HFF-Myc (cell line): ENCODE results near the gene EIF4E.

Experiments used
- DNase-seq: peaks from one replicate; pipeline ENCODE4 v3.0.0-alpha.2; 2011; ENCODE audit warnings: low read depth; ENCODE audit errors: extremely low read depth
- H3K4me3 ChIP-seq: replicated peaks from 2 replicates; pipeline ENCODE4 v1.5.1; 2011; ENCODE audit warnings: low read depth, mild to moderate bottlenecking, control low read depth, low read length
- TF ChIP-seq, protein P1 (sequence below): IDR thresholded peaks from 2 replicates; pipeline ENCODE4 v1.5.1; 2012; ENCODE audit warnings: mild to moderate bottlenecking, low read depth, low read length, control low read depth; ENCODE audit errors: missing control alignments

Gene EIF4E

DNA sequence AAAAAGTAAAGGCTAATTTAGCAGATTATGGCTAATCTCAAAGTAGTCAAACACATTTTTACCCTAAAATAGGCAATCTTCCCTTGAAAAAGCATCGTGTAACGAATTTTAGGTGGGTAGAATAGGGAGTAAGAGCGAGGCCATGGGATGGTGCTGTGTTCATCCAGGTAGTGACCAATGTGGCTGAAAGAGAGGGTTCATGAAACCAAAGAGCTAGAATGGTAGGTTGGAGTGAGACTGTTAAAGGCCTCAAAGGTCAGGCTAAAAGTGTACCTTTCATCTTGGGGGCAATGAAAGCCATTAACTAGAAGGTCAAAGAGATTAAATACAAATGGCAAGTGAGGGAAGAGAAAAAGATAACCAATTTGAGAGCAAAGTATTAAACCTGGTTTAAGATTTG is 23.6 kb downstream of the EIF4E start:
- TF ChIP-seq, protein P1, sequence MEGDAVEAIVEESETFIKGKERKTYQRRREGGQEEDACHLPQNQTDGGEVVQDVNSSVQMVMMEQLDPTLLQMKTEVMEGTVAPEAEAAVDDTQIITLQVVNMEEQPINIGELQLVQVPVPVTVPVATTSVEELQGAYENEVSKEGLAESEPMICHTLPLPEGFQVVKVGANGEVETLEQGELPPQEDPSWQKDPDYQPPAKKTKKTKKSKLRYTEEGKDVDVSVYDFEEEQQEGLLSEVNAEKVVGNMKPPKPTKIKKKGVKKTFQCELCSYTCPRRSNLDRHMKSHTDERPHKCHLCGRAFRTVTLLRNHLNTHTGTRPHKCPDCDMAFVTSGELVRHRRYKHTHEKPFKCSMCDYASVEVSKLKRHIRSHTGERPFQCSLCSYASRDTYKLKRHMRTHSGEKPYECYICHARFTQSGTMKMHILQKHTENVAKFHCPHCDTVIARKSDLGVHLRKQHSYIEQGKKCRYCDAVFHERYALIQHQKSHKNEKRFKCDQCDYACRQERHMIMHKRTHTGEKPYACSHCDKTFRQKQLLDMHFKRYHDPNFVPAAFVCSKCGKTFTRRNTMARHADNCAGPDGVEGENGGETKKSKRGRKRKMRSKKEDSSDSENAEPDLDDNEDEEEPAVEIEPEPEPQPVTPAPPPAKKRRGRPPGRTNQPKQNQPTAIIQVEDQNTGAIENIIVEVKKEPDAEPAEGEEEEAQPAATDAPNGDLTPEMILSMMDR, result no peak

GRCh38 chr4:98903963-98904362 is 25.0 kb downstream of the EIF4E start:
- TF ChIP-seq, protein P1, result no peak
- H3K4me3 ChIP-seq, result no peak overlapping the region
- DNase-seq, result no peak

More for the DNA sequence above, 23.6 kb downstream of the EIF4E start:
- no peak overlapping the region for H3K4me3 ChIP-seq
- no peak for DNase-seq

GRCh38 chr4:98903561-98903960 is 25.4 kb downstream of the EIF4E start:
- TF ChIP-seq, protein P1, result no peak
- no peak for DNase-seq

GRCh38 chr4:98899277-98899676 is 29.7 kb downstream of the EIF4E start:
- H3K4me3 ChIP-seq, result no peak overlapping the region
- no peak for DNase-seq
- TF ChIP-seq, protein P1, result no peak

More at GRCh38 chr4:98903561-98903960, 25.4 kb downstream of the EIF4E start:
- no peak overlapping the region for H3K4me3 ChIP-seq

DNA sequence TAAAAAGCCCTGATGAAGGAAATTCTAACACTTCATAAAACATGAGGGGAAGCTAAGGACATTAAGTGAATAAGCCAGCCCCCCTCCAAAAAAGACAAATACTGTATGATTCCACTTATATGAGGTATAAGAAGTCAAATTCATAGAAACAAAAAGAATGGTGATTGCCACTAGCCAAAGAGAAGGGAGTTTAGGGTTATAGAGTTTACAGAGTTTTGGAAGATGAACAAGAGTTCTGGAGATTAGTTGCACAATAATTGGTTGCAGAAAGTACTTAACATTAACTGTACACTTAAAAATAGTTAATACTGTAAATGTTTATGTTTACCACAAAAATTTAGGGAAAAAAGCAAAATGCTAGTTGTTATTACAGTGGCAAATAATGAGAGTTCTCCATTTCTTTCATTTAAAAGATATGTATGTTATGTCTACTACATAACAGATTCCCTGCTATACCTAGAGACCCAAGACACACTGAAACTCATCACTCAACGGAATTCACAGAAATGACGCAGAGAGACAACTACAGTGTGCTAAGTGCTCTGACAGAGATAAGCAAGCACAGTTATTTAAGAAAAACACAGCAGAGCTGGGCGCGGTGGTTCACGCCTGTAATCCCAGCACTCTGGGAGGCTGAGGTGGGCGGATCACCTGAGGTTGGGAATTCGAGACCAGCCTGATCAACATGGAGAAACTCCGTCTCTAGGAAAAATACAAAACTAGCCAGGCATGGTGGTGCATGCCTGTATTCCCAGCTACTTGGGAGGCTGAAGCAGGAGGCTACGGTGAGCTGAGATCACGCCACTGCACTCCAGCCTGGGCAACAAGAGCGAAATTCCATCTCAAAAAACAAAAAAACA is 37.2 kb downstream of the EIF4E start:
- TF ChIP-seq, protein P1, result no peak
- DNase-seq, result no peak
- no peak overlapping the region for H3K4me3 ChIP-seq

DNA sequence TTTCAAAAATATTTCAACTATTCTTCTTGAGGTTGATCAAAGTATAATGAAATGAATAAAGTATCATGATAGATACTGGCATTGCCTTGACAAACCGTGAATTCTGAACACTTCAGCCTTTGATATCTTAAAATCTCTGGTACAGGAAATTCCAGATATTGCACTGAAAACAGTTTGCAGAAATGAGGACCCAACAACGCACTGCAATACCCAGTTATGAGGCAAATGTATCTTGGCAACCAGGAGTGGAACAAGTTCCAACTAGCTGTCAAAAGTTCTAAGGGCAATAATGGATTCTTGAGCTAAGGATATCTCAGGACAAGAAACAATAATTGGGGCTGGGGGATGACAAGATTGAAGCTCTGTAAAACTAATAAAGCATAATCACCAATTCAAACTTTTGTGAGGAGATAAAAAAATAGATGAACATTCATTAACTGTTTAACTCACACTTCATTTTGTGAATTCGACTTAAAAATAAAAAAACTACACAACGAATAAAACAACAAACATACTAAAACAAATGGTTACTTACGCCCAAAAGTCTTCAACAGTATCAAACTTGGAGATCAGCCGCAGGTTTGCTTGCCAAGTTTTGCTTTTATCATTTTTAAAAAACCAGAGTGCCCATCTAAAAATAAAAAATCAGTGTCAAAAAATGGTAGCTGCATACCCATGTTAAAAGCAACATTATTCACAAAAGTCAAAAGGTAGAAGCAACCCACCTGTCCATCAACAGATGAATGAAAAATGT is 38.1 kb downstream of the EIF4E start:
- TF ChIP-seq, protein P1, result no peak
- no peak overlapping the region for H3K4me3 ChIP-seq
- DNase-seq, result no peak
